Activated CD4-positive, CD25-positive, alpha-beta regulatory T cell treated with anti-CD3 and anti-CD28 coated beads, Interleukin-2, amount 50 U/mL, for 24 hours (primary cell): ENCODE measurements around the gene DOK6.

Source experiments
- ATAC-seq, 2 donors: fragments of 150-1000 bp; cut with Tn5 transposase; one replicate each; pipeline ENCODE4 v1.10.0; 2021; ENCODE audit warnings: mild to moderate bottlenecking in 1 of 2, moderate library complexity in 1 of 2

Gene DOK6

GRCh38 chr18:69758458-69758857 is 357.8 kb downstream of the DOK6 start:
- no peak for ATAC-seq

- ATAC-seq = no peak
Measured at GRCh38 chr18:69759046-69759445, 358.4 kb downstream of the DOK6 start.

DNA sequence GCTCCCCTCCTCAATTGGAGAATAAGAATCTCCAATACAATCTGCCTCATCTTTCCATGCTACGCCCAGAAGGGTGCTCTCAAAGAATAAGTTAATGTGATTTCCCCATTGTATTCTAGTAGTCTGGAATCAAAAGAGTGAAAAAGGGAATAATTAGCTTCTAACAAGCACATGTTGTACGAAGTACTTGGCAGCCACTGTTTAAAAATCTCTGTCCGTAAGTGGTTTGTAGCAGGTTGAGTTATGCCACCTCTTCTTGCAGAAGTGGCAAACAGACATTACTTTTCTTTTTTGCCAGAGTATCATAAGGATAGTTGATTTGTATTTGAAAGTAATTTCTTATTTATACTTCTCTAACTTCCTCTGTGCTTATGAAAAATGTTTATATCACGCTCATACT is 362.3 kb downstream of the DOK6 start:
- ATAC-seq = no peak

DNA sequence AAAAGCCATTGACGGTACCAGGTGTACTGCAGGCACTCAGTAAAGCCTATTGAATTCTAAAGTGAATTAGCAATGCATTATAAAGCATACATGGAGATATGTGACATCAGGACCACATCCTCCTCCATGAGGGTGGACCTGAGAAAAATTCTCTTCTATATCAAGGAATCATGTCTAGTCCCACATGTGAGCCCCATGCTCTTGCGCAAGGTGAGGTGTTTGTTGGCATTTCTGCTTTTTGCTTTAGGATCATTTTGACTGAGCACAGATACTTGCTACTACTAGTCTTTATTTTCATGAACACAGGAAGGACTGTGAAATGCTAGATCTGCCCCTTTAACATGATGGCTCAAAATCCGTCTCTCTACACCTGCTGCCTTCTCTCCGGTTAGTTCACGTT is 363.1 kb downstream of the DOK6 start:
- no peak for ATAC-seq

DNA sequence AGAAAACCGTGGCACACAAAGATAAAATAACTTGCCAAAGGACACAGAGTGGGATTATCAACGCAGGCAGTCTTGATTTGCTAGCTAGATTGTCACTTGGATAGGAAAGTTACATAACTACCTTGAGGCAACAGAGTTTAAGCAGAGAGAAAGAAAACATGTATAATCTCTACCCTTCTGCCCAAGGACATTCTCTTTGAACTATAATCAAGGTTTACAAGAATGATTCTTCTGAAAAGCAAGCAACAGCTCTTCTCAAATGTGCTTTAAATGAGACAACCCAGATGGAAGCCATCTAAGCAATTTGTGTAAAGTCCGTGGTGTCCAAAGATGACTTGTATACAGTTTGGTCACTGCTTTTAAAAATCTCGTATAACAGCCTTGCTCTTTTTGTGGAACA is 369.6 kb downstream of the DOK6 start:
- no peak for ATAC-seq

GRCh38 chr18:69774831-69775230 is 374.1 kb downstream of the DOK6 start:
- no peak for ATAC-seq

DNA sequence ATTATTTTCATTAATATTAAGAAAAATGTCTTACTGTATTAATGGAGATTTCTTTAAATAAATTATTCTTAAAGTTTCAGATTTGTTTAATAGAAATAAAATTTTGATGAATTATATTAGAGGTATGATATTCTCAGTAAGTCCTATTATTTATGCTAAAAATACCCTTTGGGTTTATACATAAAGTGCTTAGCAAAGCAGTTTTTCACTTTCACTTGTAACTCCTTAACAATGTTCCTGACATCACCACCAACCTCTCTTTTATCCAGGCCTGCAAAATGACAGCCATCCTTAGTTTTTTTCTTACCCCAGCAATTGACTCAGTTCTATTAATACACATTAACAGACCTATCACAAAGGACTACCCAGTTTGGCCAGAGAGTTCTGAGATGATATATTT is 376.6 kb downstream of the DOK6 start:
- ATAC-seq = no peak

GRCh38 chr18:69778680-69779079 is 378.0 kb downstream of the DOK6 start:
- no peak for ATAC-seq

- no peak for ATAC-seq
Measured at GRCh38 chr18:69780851-69781250, 380.2 kb downstream of the DOK6 start.

- no peak for ATAC-seq
Measured at GRCh38 chr18:69784815-69785214, 384.1 kb downstream of the DOK6 start.

DNA sequence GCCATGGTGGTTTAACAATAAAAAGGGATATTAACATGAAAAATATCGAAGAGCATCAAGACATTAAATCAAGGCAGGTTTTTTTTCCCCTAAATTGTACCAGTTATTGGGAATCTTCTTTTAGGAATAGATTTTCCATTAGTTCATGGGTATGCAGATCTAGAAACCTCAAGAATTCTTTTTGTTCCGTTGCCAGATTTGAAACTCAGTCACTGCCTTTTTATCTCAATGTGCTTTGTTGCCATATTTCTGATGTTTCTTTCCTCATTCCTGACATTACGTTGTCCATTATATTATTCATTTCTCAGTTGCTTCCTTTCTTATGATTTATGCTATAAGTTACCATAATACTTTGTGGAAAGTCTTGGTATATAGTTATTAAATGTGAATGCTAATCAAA is 384.8 kb downstream of the DOK6 start:
- no peak for ATAC-seq

DNA sequence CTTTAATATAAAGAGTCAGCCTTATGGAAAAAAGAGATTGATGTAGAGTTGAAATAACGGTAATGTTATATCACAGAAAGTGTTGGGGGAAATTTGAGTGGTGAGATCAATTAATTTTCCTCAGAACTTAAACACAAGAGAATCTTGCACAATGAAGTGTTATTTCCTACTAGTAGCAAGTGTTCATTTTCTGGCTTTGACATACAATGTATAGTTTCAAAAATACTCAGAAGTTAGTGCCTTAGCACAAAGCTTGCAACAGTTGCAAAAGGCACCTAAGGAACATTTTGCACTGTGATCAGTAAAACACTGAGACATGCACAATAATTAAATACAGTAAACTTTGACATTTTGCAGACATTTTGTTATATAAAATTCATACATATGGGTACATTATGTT is 385.7 kb downstream of the DOK6 start:
- ATAC-seq = no peak

DNA sequence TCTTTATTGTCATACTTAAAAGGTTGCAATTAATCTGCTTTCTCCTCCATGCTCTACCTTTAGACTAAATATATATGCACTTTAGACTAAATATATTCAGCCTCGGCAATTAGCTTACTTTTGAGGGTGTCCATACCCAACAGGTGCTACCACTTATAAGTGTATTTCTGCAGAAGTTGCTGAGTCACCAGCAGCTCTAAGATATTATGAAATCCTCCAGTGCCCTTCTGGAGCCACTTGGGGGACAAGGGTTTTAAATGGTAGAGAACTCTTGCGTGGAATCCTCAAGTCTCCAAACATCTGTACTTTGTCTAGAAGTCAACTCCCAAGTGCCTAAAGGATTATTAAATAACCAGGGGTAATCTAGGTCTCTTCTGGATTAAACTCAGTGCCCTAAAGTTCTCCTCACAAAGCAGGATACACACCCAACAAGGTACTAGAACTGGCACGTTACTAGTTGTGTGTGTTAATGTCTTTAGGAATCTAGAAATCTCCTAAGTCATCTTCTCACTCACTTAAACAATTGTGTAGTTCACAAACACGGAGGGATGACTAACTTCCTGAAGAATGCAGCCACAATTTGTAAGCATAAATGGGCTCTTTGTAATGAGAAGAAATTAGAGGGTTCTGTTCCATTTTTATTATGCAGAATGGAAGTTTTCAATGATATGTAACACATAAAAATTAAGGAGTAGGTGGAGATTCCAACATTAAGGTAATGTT is 387.3 kb downstream of the DOK6 start:
- no peak for ATAC-seq

GRCh38 chr18:69789794-69790193 is 389.1 kb downstream of the DOK6 start:
- no peak for ATAC-seq

DNA sequence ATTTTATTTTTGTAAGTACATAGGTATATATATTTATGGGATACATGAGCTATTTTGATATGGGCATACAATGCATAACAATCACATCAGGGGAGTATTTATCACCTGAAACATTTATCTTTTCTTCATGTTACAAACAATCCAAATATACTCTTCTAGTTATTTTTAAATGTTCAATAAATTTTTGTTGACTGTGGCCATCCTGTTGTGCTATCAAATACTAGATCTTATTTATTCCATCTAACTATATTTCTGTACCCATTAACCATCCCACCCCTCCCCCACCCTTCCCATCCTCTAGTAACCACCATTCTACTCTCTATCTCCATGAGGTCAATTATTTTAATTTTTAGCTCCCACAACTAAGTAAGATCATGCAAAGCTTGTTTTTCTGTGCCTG is 390.0 kb downstream of the DOK6 start:
- ATAC-seq = no peak

- no peak for ATAC-seq
Measured at GRCh38 chr18:69795791-69796190, 395.1 kb downstream of the DOK6 start.

DNA sequence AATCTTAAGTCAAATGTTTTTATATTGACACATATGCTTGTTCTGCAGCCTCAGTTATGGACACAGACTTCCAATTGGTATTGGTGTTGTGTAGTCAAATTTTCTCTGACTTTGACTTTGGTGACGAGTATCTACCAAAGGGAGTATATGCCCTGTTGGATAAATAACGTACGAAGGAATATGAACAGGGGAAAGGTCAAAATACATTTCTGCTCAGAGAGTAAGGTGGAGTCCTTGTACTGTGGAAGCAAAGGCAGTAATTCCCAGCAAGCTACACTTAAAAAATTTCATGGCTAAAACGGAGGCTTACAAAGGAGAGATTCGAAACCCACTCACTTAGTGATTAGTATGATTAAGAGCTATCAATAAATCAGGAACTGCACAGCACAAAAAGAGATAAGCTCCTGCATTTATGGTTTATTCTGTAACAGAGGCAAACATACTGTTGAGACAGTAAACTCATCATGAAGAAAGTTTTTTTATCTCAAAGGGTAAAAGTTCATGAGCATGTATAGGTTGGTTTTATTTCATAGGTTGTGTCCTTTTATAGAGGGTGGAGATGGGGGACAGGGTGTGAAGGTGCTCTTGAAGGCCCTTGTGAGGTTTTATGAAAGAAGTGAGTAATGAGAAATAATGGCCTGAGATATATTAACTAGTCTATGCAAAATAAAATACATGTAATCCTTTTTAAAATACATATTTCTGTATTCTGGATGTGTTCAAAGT is 404.3 kb downstream of the DOK6 start:
- ATAC-seq = no peak

DNA sequence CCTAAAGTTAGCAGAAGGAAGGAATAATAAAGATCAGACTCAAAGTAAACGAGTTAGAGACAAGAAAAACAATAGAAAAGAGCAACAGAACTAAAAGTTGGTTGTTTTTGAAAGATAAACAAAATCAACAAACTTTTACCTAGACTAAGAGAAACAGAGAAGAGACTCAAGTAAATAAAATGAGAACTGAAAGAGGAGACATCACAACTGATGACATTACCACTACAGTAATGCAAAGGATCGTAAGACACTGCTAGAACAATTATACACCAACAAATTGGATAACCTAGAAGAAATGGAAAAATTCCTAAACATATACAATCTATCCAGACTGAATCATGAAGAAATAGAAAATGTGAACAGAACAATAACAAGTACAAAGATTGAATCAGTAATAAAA is 407.7 kb downstream of the DOK6 start:
- ATAC-seq = no peak

DNA sequence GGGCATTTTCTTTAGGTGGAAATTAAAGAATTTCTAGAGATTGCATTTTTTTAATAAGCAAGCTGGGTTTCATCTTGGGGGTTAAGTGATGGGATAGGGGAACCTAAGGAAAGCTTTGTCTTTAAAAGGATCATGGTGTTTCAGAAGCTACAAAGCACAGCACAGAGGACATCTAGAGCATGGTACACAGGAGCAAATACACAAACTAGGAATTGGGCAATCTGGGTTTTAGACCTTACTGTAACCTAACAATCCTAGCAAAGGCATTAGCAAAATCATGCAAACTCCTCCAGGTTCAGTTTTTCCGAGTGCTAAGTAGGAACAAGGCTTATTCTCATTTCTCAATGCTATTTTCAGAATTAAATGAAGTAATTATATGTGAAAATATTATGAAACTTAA is 412.9 kb downstream of the DOK6 start:
- ATAC-seq = no peak

GRCh38 chr18:69814861-69815385 is 414.2 kb downstream of the DOK6 start:
- no peak for ATAC-seq

DNA sequence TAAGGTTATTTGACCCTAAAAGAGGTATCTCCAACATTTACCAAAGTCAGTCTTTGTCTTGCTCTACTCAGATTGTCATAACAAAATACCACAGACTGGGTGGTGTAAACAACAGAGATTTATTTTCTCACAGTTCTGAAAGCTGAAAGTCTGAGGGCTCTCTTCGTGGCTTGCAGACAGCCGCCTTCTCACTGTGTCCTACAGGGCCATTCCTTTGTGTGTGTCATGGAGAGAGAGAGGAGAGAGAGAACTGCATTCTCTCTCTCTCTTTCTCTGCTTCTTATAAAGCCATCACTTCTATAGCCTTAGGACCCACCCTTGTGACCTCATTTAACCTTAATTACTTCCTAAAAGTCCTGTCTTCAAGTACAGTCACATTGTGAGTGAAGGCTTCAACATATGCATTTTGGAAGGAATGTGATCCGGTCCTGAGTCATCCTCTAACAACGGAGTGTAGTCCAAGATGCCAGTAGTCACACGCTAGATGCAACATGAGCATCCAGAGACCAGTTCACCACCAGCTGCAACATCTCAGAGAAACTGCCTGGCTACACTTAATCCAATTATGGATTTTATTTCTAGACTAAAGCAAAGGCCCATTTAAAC is 416.8 kb downstream of the DOK6 start:
- ATAC-seq = no peak

GRCh38 chr18:69819460-69819859 is 418.8 kb downstream of the DOK6 start:
- no peak for ATAC-seq

DNA sequence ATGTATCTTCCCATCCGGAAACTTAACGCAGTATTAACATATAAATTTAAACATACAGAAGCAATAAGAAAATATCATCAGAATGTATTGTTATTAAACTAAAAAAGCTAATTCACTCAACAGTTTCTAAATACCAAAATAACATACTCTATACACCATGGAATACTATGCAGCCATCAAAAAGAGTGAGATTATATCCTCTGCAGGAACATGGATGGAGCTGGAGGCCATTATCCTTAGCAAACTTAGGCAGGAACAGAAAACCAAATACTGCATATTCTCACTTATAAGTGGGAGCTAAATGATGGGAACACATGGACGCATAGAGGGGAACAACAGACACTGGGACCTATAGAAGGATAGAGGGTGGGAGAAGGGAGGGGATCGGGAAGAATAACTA is 419.9 kb downstream of the DOK6 start:
- ATAC-seq = no peak

DNA sequence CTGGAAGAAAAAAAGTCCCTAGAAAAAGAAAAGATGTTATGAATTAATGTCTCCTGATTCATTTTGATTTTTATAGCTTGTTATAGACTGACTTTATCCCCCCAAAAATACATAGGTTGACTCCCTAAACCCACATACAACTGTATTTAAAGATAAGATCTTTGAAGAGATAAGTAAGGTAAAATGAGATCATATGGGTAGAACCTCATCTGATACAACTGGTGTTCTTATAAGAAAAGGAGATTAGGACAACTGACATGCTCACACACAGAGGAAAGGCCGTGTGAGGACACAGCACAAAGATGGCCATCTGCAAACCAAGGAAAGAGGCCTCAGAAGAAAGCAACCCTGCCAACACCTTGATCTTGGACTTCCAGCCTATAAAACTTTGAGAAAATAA is 429.5 kb downstream of the DOK6 start:
- ATAC-seq = no peak
